Karpas-422 (cell line): ENCODE measurements around the gene LYPLA2. TPM values are rescaled to one million over a fixed set of nuclear protein-coding genes. Genes with fewer than 3 reads are reported as not detected.

Experiments used
- DNase-seq: peaks from one replicate; pipeline ENCODE4 v3.0.0-alpha.2; 2015
- H2AFZ ChIP-seq: fragments of 200-600 bp; sonication (generic); 2 replicates; pipeline ENCODE4 v1.6.1; 2014; ENCODE audit warnings: antibody characterized with exemption, low read length, mixed read lengths
- H3K27ac ChIP-seq: fragments of 200-600 bp; sonication (generic); 2 replicates; pipeline ENCODE4 v1.5.1; 2014; ENCODE audit warnings: mild to moderate bottlenecking, low read length, moderate library complexity
- H3K27me3 ChIP-seq: fragments of 200-600 bp; sonication (generic); 2 replicates; pipeline ENCODE4 v1.6.1; 2014; ENCODE audit warnings: low read length, mixed read lengths
- H3K36me3 ChIP-seq: fragments of 200-600 bp; sonication (generic); 2 replicates; pipeline ENCODE4 v1.6.1; 2014; ENCODE audit warnings: low read length, mixed read lengths; ENCODE audit not compliant: insufficient read depth
- H3K4me1 ChIP-seq: fragments of 200-600 bp; sonication (generic); 2 replicates; pipeline ENCODE4 v1.6.1; 2014; ENCODE audit warnings: mild to moderate bottlenecking, low read length, mixed read lengths
- H3K4me2 ChIP-seq: fragments of 200-600 bp; sonication (generic); 2 replicates; pipeline ENCODE4 v1.6.1; 2014; ENCODE audit warnings: low read length, low read depth, mild to moderate bottlenecking; ENCODE audit not compliant: poor library complexity, severe bottlenecking
- H3K4me3 ChIP-seq: fragments of 200-600 bp; sonication (generic); 2 replicates; pipeline ENCODE4 v1.5.1; 2014; ENCODE audit warnings: mild to moderate bottlenecking, antibody characterized with exemption, low read length, mixed read lengths
- H3K79me2 ChIP-seq: fragments of 200-600 bp; sonication (generic); 2 replicates; pipeline ENCODE4 v1.6.1; 2014; ENCODE audit warnings: mild to moderate bottlenecking, low read length, mixed read lengths
- H3K9ac ChIP-seq: fragments of 200-600 bp; sonication (generic); 2 replicates; pipeline ENCODE4 v1.6.0; 2014; ENCODE audit warnings: low read length
- H3K9me2 ChIP-seq: fragments of 200-600 bp; sonication (generic), shearing (Covaris generic); replicated peaks from 2 replicates; pipeline ENCODE4 v1.6.0; 2014; ENCODE audit warnings: mild to moderate bottlenecking, low read length, moderate library complexity; ENCODE audit not compliant: insufficient read depth
- H3K9me3 ChIP-seq: fragments of 300-700, 200-600 bp; sonication (generic); 2 replicates; pipeline ENCODE4 v1.6.1; 2014; ENCODE audit warnings: low read length, mixed read lengths
- H4K20me1 ChIP-seq: fragments of 200-600 bp; sonication (generic); 2 replicates; pipeline ENCODE4 v1.6.1; 2014; ENCODE audit warnings: mild to moderate bottlenecking, antibody characterized with exemption, low read length, low read depth; ENCODE audit not compliant: insufficient read depth
- total RNA-seq: library from RNA; depleted of rRNA; stranded (reverse); fragments of >200 nt; shearing (Covaris generic); gene quantifications from 2 replicates; pipeline ENCODE4 v1.2.3, GENCODE V29; 2014; ENCODE audit warnings: low replicate concordance

The LYPLA2 gene
- total RNA-seq, 1 experiment from 2014 or later, result 43.1 TPM

DNA sequence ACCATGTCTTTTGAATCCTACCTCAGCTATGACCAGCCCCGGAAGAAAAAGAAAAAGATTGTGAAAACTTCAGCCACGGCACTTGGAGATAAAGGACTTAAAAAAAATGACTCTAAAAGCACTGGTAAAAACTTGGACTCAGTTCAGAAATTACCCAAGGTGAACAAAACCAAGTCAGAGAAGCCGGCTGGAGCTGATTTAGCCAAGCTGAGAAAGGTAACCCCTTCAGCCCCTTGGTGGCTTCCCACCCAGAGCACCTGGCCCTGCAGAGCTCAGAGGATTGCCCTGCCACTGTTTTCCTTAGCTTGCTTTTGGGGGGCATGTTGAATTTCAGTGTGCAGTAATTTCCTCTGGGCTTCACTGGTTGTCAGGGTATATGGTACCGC is 39.1 kb upstream of the LYPLA2 start:
- no peak overlapping the region for H3K27ac ChIP-seq
- no peak for DNase-seq
- peaks cover 24% of the 10 kb centered on the region for H3K4me1 ChIP-seq
- H3K79me2 ChIP-seq, result peaks cover 45% of the 10 kb centered on the region
- no peak overlapping the region for H3K4me2 ChIP-seq
- no peaks in the 10 kb centered on the region for H3K27me3 ChIP-seq
- no peaks in the 10 kb centered on the region for H3K9me3 ChIP-seq
- H3K9me2 ChIP-seq, result no peaks in the 10 kb centered on the region
- H3K9ac ChIP-seq, result no peak overlapping the region
- no peak overlapping the region for H3K4me3 ChIP-seq
- H3K36me3 ChIP-seq, result peaks cover 56% of the 10 kb centered on the region
- H2AFZ ChIP-seq, result no peak overlapping the region
- peaks cover 20% of the 10 kb centered on the region for H4K20me1 ChIP-seq

DNA sequence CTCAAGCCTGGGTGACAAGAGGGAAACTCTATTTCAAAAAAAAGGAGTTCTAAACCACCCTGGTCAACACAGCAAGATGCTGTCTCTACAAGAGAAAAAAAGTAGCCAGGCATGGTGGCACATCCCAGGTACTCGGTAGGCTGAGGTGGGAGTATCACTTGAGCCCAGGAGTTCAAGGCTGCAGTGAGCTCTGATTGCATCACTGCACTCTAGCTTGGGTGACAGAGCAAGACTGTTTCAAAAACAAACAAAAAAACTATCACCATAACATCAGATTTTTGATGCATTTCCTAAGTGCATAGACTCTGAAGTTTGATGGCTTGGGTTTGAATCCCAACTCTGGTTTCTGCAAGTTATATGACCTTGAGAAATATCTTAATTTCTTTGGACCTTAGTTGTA is 38.0 kb upstream of the LYPLA2 start:
- no peaks in the 10 kb centered on the region for H3K27me3 ChIP-seq
- H3K9me3 ChIP-seq, result no peaks in the 10 kb centered on the region
- peaks cover 59% of the 10 kb centered on the region for H3K36me3 ChIP-seq
- H3K27ac ChIP-seq, result no peak overlapping the region
- no peak overlapping the region for H3K9ac ChIP-seq
- DNase-seq, result peak; percentile 31
- H3K4me2 ChIP-seq, result no peak overlapping the region
- H3K4me3 ChIP-seq, result no peak overlapping the region
- peaks cover 34% of the 10 kb centered on the region for H3K79me2 ChIP-seq
- no peak overlapping the region for H2AFZ ChIP-seq
- H3K9me2 ChIP-seq, result no peaks in the 10 kb centered on the region
- peaks cover 13% of the 10 kb centered on the region for H3K4me1 ChIP-seq
- H4K20me1 ChIP-seq, result peaks cover 12% of the 10 kb centered on the region

GRCh38 chr1:23756676-23757075 is 34.3 kb upstream of the LYPLA2 start:
- peaks cover 71% of the 10 kb centered on the region for H3K36me3 ChIP-seq

DNA sequence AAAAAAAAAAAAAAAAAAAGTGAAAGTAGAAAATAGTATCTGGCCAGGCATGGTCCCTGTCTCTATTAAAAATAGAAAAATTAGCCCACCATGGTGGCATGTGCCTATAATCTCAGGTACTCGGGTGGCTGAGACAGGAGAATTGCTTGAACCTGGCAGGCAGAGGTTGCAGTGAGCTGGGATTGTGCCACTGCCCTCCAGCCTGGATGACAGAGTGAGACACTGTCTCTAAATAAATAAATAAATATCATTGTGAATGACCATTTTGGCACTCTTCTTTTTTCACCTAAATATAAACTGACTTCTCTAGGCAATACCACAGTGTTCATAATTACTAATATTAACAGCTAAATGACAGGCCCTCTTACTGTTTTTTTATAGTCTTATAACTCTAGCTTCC is 33.1 kb upstream of the LYPLA2 start:
- Histone ChIP-seq H2AFZ (no peak overlapping the region), H3K27me3 (no peaks in the 10 kb centered on the region), H3K9me2 (no peaks in the 10 kb centered on the region), H4K20me1 (no peaks in the 10 kb centered on the region; the same call in 1 of the 2 replicates), H3K4me1 (peaks cover 12% of the 10 kb centered on the region), H3K9ac (no peak overlapping the region), H3K9me3 (no peaks in the 10 kb centered on the region), H3K79me2 (peaks cover 5% of the 10 kb centered on the region; the same call in 1 of the 2 replicates), H3K36me3 (peaks cover 72% of the 10 kb centered on the region), H3K27ac (no peak overlapping the region), H3K4me3 (no peak overlapping the region), H3K4me2 (no peak overlapping the region)
- DNase-seq, result no peak

More at GRCh38 chr1:23756676-23757075, 34.3 kb upstream of the LYPLA2 start:
- no peaks in the 10 kb centered on the region for H3K9me2 ChIP-seq
- no peak overlapping the region for H2AFZ ChIP-seq
- no peaks in the 10 kb centered on the region for H3K9me3 ChIP-seq
- no peaks in the 10 kb centered on the region for H3K27me3 ChIP-seq
- no peak overlapping the region for H3K9ac ChIP-seq
- H3K4me3 ChIP-seq, result no peak overlapping the region
- H3K4me1 ChIP-seq, result peaks cover 11% of the 10 kb centered on the region
- H3K27ac ChIP-seq, result no peak overlapping the region
- H3K79me2 ChIP-seq, result peaks cover 12% of the 10 kb centered on the region
- DNase-seq, result no peak
- H4K20me1 ChIP-seq, result peaks cover 6% of the 10 kb centered on the region
- H3K4me2 ChIP-seq, result no peak overlapping the region

DNA sequence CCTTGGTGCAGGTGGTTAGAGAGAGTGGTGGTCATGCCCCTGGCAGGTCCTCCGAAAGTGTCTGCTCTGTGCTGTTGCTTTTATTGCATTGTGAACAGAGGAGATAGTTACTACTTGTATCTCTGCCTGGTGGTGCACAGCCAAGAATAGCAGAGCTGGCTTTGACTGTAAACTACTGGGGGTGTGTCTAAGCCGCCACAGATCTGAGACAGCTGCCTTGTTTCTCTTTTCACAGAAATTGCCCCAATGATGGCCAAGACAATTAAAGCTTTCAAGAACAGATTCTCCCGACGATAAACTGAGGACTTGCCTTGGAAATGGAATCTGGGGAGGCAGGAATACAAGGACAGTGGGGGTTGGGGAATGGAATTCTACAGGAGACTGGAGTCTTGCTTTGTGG is 31.7 kb upstream of the LYPLA2 start:
- Histone ChIP-seq H3K79me2 (peaks cover 5% of the 10 kb centered on the region; the same call in 1 of the 2 replicates), H3K27ac (no peak overlapping the region), H3K36me3 (peaks cover 60% of the 10 kb centered on the region), H4K20me1 (no peaks in the 10 kb centered on the region; the same call in 1 of the 2 replicates), H3K4me1 (peaks cover 21% of the 10 kb centered on the region), H3K4me2 (no peak overlapping the region), H3K9me2 (no peaks in the 10 kb centered on the region), H3K9me3 (no peaks in the 10 kb centered on the region), H2AFZ (no peak overlapping the region), H3K4me3 (no peak overlapping the region), H3K27me3 (no peaks in the 10 kb centered on the region), H3K9ac (no peak overlapping the region)
- DNase-seq, result no peak

GRCh38 chr1:23763041-23763577 is 27.8 kb upstream of the LYPLA2 start:
- H4K20me1 ChIP-seq, result no peaks in the 10 kb centered on the region
- no peaks in the 10 kb centered on the region for H3K27me3 ChIP-seq
- peaks cover 34% of the 10 kb centered on the region; the same call in 1 of the 2 replicates for H3K36me3 ChIP-seq

GRCh38 chr1:23768733-23769132 is 22.2 kb upstream of the LYPLA2 start:
- H3K36me3 ChIP-seq, result no peaks in the 10 kb centered on the region
- H4K20me1 ChIP-seq, result no peaks in the 10 kb centered on the region
- no peak overlapping the region for H3K9ac ChIP-seq
- no peak overlapping the region for H3K4me2 ChIP-seq
- no peaks in the 10 kb centered on the region for H3K9me2 ChIP-seq
- no peak overlapping the region for H3K4me3 ChIP-seq
- no peaks in the 10 kb centered on the region for H3K27me3 ChIP-seq
- peaks cover 21% of the 10 kb centered on the region for H3K4me1 ChIP-seq
- no peak overlapping the region for H3K27ac ChIP-seq
- DNase-seq, result no peak
- H3K79me2 ChIP-seq, result peaks cover 4% of the 10 kb centered on the region
- no peak overlapping the region for H2AFZ ChIP-seq
- H3K9me3 ChIP-seq, result no peaks in the 10 kb centered on the region

More at GRCh38 chr1:23763041-23763577, 27.8 kb upstream of the LYPLA2 start:
- H3K9me3 ChIP-seq, result no peaks in the 10 kb centered on the region
- H3K4me1 ChIP-seq, result peaks cover 21% of the 10 kb centered on the region
- peaks cover 5% of the 10 kb centered on the region; the same call in 1 of the 2 replicates for H3K79me2 ChIP-seq
- no peak overlapping the region for H3K4me3 ChIP-seq
- peak overlapping the region; percentile 49 for H3K27ac ChIP-seq
- no peak for DNase-seq
- no peak overlapping the region for H2AFZ ChIP-seq
- H3K9me2 ChIP-seq, result no peaks in the 10 kb centered on the region
- H3K4me2 ChIP-seq, result no peak overlapping the region
- no peak overlapping the region for H3K9ac ChIP-seq

GRCh38 chr1:23772049-23772853 is 18.7 kb upstream of the LYPLA2 start:
- Histone ChIP-seq H3K79me2 (peaks cover 20% of the 10 kb centered on the region), H3K9me2 (no peaks in the 10 kb centered on the region), H2AFZ (no peak overlapping the region), H3K27me3 (no peaks in the 10 kb centered on the region), H3K36me3 (no peaks in the 10 kb centered on the region), H4K20me1 (no peaks in the 10 kb centered on the region), H3K4me1 (peaks cover 28% of the 10 kb centered on the region), H3K9ac (peak overlapping the region; percentile 35), H3K9me3 (no peaks in the 10 kb centered on the region), H3K4me2 (peak overlapping the region; percentile 77), H3K27ac (no peak overlapping the region), H3K4me3 (peak overlapping the region; percentile 43; the same call in 1 of the 2 replicates)
- DNase-seq, result peak; percentile 95
